HG02623 (cell line): ENCODE data around the gene CYP4F8.

Source experiments
- ATAC-seq: cut with Tn5 transposase; IDR thresholded peaks from one replicate; pipeline ENCODE4 v1.9.1; 2021; ENCODE audit warnings: moderate library complexity; ENCODE audit not compliant: unreplicated experiment

CYP4F8 gene

DNA sequence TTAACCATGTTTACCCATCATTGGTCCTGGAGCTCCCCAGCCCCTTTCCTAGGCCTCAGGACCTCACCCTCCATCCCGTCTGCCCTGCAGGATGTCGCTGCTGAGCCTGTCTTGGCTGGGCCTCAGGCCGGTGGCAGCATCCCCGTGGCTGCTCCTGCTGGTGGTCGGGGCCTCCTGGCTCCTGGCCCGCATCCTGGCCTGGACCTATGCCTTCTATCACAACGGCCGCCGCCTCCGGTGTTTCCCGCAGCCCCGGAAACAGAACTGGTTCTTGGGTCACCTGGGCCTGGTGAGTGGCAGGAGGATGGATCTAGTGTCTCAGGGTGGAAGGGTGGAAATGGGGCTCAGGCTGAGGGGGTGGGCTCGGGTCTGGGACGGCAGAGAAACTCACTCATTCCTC lies 508 bp downstream of the CYP4F8 start:
- no peak for ATAC-seq

DNA sequence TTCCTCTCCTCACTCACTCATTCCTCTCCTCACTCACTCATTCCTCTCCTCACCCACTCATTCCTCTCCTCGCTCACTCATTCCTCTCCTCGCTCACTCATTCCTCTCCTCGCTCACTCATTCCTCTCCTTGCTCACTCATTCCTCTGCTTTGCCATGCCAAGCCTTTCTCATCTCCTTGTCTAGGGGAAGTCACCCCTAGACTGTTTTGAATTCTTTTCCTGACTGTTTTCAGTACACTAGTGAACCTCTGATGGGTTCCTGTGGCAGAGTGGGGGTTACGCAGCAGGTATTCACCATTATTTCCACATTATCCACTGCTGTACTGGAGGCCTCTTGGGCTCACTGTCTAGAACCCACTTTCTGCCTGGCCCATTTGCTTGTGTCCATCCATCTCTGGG lies 1.2 kb downstream of the CYP4F8 start:
- no peak for ATAC-seq

DNA sequence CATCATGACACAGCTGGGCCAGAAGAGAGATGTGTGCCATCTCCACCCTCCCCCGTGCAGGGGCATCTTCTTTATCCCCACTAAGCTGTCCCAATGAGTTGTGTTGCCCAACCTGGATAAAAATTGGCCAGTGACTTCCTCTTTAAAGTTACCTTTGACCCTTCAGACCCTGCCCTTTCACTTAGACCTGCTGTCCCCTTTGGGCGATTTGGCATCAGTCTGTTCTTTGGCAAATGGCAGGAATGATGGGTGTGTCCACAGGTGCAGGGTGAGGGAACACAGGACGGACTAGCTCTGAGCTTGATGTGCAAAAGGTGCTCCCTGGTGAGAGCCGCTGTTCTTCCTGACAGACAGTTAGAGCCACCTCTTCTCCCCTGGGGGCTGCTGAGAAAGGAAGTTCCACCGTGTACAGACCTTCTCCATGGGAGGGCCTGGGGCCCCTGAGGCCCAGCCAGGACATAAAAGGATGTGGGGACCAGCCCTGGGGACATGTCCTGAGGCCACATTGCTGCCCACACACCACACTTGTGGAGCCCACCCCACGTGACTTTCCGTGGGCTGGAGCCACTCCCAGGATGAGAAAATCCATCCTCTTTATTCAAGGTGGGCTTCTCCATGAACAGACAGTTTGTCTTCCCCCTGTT lies 1.7 kb downstream of the CYP4F8 start:
- ATAC-seq: no peak

DNA sequence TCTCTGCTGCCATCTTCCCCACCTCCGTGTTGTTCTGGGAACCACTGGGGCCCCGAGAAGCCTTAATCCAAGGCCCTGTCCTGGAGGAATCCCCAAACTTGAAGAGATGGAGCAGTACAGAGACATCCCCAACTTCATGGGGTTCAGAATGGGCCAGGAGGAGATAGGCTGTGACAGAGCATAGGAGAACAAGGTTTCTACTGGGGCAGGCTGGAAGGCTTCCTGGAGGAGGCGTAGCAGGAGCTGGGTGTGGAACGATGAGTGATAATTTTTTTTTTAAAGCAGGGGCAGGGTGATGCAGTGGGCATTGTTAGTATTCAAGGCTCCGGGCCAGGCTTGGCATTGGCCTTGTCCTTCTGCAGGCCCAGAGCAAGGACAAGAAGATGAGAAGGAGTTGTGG lies 3.3 kb downstream of the CYP4F8 start:
- ATAC-seq: no peak

DNA sequence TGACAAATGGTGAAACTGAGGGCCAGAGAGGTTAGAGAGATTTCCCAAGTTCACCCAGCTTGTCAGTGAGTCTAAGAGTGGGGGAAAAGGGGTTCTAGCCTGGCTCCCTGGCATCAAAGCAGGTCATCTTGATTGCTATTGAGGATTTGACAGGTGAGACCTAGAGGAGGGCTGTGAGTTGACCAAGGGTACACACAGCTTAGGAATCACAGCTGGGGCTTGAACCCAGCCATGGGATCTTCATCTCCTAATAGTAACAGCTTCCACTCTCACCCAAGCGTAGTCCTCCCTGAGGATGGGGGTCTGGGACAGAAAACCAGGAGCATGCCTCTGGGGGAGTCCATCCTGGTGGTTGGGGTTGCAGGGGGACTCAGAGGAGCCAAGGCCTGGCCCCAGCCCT lies 6.8 kb downstream of the CYP4F8 start:
- ATAC-seq: no peak

DNA sequence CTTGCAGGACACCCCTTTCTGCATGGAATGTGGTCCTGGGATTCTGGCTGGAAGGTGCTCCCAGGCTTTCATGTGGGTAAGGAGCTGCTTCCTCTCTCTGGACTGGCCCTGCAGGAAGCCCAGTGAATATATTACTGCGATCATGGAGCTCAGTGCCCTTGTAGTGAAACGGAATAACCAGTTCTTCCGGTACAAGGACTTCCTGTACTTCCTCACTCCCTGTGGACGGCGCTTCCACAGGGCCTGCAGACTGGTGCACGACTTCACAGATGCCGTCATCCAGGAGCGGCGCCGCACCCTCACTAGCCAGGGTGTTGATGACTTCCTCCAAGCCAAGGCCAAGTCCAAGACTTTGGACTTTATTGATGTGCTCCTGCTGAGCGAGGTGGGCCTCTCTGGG lies 8.0 kb downstream of the CYP4F8 start:
- no peak for ATAC-seq

DNA sequence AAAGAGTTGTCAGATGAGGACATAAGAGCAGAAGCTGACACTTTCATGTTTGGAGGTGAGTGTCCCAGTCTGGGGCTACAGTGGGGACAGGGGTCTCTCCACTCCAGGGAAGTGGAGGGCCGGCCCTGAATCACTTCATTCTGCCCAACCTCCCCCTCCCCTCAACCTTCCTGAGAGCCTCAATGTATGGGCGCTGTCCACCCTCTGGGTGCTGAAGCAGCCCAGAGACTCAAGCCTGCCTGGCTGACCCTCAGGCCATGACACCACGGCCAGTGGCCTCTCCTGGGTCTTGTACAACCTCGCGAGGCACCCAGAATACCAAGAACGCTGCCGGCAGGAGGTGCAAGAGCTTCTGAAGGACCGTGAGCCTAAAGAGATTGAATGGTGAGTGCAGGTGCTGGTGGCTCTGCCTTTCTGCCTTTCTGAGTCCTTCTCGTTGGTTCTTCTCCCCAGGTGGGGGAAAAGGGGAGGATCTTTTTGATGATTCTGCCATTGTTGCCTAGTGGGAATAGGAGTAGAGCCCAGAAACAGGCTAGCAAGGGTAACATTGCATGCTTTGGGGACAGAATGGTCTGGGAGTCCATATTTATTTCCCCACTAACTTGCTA lies 8.8 kb downstream of the CYP4F8 start:
- no peak for ATAC-seq

DNA sequence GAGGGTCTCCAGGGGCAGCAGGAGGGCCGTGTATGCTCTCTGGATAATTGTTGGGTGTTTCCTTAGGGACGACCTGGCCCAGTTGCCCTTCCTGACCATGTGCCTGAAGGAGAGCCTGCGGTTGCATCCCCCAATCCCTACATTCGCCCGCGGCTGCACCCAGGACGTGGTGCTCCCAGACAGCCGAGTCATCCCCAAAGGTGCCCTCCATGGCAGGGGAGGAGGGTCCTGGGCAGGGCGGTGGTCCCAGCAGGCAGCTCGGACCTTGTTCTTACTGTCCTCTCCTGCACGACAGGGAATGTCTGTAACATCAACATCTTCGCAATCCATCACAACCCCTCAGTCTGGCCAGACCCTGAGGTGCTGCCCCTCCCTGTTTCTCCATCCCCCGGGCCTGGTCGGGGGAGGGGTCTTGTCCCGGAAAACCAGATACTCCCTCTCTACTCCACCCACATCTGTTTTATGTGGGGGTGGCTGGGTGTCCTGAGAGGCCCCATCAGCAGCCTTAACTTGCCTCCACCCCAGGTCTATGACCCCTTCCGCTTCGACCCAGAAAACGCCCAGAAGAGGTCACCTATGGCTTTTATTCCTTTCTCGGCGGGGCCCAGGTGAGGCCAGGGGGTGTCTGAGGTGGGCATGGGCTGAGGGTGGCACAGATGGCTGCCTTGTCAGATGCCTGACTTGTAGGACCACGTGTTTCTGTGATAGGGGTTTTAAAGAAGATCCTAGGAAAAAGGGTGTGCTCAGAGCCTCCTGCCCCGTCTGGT lies 13.4 kb downstream of the CYP4F8 start:
- ATAC-seq: no peak

DNA sequence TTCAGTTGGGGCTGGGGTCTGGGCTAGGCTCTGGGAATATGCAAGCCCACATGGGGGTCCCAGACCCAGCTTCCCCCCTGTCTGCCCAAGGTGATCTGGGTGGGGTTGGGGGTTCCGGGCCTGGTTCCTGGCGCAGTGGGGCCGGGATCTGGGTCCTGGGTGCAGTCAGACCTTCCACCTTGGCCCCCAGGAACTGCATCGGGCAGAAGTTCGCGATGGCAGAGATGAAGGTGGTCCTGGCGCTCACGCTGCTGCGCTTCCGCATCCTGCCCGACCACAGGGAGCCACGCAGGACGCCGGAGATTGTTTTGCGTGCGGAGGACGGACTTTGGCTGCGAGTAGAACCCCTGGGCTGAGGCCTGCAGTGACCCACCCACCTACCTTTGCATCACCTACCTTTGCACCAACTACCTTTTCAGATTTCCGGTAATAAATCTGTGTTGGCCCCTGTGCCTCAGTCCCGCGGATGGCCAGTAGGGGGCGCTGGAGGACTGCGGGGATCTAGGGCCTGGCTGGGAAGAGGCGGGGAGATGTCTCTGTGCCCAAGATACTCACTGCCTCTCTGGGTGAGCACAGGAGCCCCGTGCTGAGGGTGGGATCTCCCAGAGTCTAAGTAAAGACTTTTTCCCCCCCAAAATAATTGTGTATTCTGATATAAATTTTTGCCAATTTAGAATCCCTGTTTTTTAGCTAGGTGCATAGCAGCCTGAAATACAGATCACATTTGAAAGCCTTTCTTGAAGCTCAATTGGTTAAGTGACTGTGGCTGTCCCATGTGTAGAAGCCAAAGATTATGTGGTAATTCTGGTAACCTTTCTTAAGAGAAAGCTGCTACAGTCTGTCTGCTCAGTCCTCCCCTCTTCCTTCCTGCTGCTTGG lies 14.2 kb downstream of the CYP4F8 start:
- ATAC-seq: no peak

DNA sequence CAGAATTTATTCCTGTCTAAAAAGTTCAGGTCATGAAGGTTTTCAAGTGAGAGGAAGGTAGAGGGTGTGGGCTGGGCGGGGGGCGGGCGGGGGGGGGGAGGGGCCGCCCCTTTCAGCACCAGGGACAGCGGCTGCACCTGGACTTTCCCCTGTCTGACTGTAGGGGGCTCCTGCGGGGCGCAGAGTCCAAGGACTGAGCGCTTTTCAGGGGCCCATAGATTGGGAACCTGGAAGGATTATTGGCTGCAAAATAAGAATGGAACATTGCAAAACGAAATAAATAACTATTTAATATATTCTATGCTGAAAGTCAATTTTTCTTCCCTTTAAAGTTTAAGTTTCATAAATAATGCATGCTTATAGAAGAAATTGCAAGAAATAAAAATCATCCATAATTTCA lies 16.8 kb downstream of the CYP4F8 start:
- no peak for ATAC-seq

DNA sequence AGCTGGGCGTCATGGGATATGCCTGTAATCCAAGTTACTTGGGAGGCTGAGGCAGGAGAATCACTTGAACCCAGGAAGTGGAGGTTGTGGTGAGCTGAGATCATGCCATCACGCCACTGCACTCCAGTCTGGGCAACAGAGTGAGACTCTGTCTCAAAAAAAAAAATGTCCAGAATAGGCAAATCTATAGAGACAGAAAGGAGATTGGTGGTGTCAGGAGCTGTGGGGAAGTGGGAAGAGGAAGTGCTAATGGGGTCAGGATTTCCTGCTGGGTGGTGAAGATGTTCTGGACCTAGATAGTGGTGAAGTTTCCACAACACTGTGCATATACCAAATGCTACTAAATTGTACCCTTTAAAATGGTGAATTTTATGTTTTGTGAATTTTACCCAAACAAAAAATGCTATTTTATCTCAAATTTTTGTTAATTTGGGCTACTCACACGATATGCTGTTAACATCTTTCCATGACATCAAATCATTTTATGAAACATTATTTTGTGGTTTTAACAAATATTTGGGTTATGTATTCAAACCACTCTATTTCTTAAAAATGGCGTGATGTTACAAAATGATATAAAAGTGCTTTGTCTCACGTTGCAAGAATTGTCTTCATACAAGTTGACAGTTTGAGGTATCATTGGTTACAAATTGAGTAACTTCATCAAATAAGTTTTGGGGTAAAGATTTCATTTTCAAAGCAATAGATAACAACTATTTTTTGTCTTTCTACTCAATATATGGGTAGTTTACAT lies 18.2 kb downstream of the CYP4F8 start:
- ATAC-seq: no peak

DNA sequence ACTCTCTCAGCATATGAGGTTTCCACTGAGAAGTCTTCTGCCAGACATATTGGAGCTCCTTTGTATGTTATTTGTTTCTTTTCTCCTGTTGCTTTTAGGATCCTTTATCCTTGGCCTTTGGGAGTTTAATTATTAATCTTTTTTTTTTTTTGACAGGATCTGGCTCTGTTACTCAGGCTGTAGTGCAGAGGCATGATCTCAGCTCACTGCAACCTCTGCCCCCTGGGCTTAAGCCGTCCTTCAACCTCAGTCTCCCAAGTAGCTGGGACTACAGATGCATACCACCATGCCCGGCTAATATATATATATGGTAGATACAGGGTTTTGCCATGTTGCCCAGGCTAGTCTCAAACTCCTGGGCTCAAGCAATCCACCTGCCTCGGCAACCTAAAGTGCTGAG lies 19.1 kb downstream of the CYP4F8 start:
- ATAC-seq: no peak

DNA sequence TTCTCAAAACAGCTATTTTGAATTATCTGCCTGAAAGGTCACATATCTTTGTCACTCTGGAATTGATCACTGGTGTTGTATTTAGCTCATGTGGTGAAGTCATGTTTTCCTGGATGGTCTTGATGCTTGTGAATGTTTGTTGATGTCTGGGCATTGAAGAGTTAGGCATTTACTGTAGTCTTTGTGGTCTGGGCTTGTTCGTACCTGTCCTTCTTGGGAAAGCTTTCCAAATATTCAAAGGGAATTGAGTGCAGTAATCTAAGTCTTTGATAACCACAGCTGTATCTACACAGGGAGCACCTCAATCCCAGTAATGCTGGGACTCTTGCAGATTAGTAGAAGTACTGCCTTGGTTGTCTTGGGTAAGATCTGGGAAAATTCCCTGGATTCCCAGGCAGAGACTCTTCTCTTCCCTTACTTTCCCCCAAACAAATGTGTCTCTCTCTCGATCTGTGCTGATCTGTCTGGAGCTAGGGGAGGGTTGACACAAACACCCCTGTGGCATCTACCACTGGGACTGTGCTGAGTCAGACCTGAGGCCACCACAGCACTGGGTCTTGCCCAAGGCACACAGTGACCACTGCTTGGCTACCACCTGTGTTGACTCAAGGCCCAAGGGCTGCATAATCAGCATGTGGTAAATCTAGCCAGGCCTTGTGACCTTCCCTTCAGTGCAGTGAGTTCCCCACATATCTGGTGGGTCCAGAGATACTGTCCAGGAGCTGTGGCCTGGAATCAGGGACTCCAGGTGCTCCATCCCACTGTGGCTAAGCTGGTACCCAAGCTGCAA lies 20.2 kb downstream of the CYP4F8 start:
- ATAC-seq: no peak

DNA sequence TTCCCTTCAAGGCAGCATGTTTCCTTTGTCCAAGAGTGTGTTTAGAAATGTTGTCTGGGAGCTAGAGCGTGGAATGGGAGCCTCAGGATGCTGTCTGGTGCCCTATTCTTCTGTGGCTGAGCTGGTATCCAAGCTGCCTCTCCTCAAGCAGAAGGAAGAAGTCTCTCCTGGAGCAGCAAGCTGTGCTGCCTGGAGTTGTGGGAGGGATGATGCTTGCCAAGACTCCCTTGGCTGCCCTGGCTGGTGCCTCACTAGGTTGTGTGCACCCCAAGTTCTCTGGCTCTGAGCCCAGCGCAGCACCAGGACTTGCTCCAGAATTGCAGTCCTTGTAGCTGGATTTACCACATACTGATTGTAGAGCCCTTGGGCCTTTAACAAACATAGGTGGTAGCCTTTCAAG lies 21.0 kb downstream of the CYP4F8 start:
- ATAC-seq: no peak

DNA sequence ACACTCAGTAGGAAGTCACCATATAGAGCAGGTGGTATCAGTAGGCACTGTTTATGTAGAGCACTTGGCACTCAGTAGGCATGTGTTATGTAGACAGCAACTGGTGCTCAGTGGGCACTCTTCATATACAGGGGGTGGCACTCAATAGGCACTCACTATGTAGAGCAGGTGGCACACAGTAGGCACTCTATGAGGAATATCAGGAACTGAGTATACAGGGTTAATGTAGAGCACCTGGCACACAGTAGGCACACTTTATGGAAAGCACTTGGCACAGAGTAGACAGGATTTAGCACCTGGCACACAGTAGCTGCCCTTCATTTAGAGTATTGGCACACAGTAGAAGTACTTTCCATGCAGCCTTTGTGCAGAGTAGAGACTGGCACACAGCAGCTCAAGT lies 24.6 kb downstream of the CYP4F8 start:
- no peak for ATAC-seq

DNA sequence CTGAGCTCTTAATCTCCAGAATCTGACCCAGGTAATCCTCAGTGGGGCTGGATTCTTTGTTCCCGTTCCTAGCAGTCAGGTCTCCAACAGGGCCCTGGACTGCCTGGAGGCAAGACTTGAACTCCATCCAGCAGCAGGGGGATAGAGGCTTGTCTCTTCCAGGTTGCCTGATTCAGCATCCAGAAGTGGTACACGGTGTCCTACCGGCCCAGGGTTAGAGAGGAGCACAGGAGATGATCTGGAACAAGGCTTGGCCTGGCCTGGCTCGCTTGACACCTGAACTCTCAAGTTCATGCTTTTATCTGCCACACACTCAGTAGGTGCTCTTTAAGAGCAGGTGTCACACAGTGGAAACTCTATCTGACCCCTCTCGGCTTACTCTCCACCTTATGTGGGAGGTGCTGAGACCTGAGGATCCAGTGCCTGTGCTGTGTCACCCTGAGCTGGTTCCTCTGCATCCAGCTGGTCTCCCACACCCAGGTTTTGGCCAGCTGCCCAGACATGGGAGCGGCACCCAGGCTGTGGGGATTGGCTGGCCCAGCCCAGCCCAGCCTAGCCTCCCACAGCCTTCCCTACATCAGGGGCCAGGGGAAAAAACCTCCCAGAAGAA lies 25.4 kb downstream of the CYP4F8 start, which contains the start of gene CYP4F3:
TSS of gene CYP4F3 (plus strand) at position 604 of the 610 bp plus-strand sequence. CDS start 519 bp downstream, outside the sequence.
- ATAC-seq: no peak

DNA sequence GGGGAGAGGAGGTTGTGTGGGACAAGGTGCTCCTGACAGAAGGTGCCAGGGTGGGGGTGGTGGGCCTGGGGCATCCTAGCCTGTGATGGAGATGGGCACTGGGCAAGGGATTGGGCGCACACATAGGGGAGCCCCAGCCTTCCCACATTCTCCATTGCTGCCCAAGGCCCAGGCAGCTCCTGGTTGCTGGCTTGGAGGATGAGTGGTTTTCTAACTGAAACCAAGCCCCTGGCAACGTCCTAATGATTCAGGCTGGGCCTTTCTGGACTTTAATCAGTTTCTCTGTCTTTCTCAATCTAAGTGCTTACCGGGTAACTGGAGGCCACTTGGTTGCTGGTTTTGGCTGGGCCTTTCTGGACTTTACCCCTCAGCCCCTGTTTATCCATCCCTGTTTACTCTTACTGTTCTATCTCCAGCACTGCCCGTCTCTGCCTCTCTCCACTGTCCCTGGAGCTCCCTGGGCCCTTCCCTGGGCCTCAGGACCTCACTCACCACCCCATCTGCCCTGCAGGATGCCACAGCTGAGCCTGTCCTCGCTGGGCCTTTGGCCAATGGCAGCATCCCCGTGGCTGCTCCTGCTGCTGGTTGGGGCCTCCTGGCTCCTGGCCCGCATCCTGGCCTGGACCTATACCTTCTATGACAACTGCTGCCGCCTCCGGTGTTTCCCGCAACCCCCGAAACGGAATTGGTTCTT lies 26.0 kb downstream of the CYP4F8 start:
- ATAC-seq: no peak

DNA sequence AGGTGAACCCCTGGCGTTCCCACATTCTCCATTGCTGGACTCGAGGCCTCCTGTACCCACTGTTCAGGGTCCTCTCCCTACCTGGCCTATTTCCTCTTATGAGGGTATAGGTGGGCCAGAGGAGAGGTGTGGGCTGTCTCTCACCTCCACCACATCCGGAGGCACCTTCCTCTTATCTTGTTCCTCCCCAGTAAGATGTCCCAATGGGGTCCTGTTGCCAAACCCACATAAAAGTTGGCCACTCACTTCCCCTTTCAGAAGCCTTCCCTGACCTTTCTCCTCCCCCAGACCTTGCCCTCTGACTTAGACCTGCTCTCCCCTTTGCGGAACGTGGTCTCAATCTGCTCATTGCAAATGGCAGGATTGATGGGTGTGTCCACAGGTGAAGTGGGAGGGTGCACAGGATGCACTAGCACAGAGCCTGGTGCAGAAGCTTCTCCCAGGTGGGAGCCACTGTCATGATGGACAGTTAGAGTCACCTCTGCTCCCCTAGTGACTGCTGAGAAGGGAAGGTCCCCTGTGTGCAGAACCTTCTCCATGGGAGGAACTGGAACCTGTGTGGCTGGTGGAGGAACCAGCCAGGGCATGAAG lies 27.0 kb downstream of the CYP4F8 start:
- ATAC-seq: no peak
